Esophagus (tissue), 2 donors: ENCODE measurements around the gene ANKRD34B. TPM values are rescaled to one million over a fixed set of nuclear protein-coding genes. Genes with fewer than 3 reads are reported as not detected.

Experiments used
- H3K27ac ChIP-seq, 2 donors: one replicate each; pipeline ENCODE4 v1.5.1; 2013; ENCODE audit warnings: low read depth in 2 of 2, mild to moderate bottlenecking in 2 of 2, inconsistent platforms in 1 of 2, low read length in 1 of 2, moderate library complexity in 1 of 2
- H3K27me3 ChIP-seq, 2 donors: one replicate each; pipeline ENCODE4 v1.6.1; 2013; ENCODE audit warnings: low read length in 2 of 2, control low read depth in 1 of 2, mild to moderate bottlenecking in 1 of 2; ENCODE audit not compliant: insufficient read depth in 2 of 2, control insufficient read depth in 1 of 2
- H3K36me3 ChIP-seq, 2 donors: one replicate each; pipeline ENCODE4 v1.6.1; 2013; ENCODE audit warnings: low read length in 1 of 2; ENCODE audit not compliant: control insufficient read depth in 2 of 2, insufficient read depth in 2 of 2
- H3K4me1 ChIP-seq, 2 donors: one replicate each; pipeline ENCODE4 v1.6.1; 2013; ENCODE audit warnings: low read length in 1 of 2; ENCODE audit not compliant: control insufficient read depth in 2 of 2, insufficient read depth in 2 of 2
- H3K4me3 ChIP-seq, 2 donors: one replicate each; pipeline ENCODE4 v1.5.1; 2013; ENCODE audit warnings: low read length in 2 of 2, mild to moderate bottlenecking in 2 of 2, low read depth in 1 of 2, moderate library complexity in 1 of 2
- H3K9me3 ChIP-seq, 2 donors: one replicate each; pipeline ENCODE4 v1.6.1; 2013; ENCODE audit warnings: mild to moderate bottlenecking in 2 of 2, low read depth in 1 of 2, low read length in 1 of 2, moderate library complexity in 1 of 2; ENCODE audit not compliant: control insufficient read depth in 2 of 2, insufficient read depth in 1 of 2
- WGBS, 2 donors: extraction: QIAGEN DNeasy Blood & Tissue Kit; methylation state at CpG; one replicate each; pipeline ENCODE4 v1.1.7; 2013; 5-methylcytosine and 5-hydroxymethylcytosine counted together
- polyA plus RNA-seq, 2 donors: library from polyadenylated mRNA; stranded (reverse); fragments of 200-250 nt; gene quantifications; one replicate each; pipeline ENCODE4 v1.2.3, GENCODE V29; 2013
- donor health status: healthy with polysubstance abuse.
- donor health status: Bipolar disorder and iron deficiency.

The ANKRD34B gene
- polyA plus RNA-seq, 2 donors: not detected

GRCh38 chr5:80554646-80555045, 15.4 kb downstream of the ANKRD34B start:
- Histone ChIP-seq H3K4me3 (no peak overlapping the region), H3K27ac (no peak overlapping the region), H3K4me1 (no peaks in the 10 kb centered on the region), H3K9me3 (no peaks in the 10 kb centered on the region), H3K27me3 (no peaks in the 10 kb centered on the region), H3K36me3 (no peaks in the 10 kb centered on the region)
- WGBS, 2 donors: 48 to 59% methylated on average over 4 of the region's 4 CpGs

- H3K36me3 ChIP-seq: no peaks in the 10 kb centered on the region
- H3K27ac ChIP-seq: no peak overlapping the region
- H3K27me3 ChIP-seq: no peaks in the 10 kb centered on the region
- no peak overlapping the region for H3K4me3 ChIP-seq
- no peaks in the 10 kb centered on the region for H3K9me3 ChIP-seq
- H3K4me1 ChIP-seq: no peaks in the 10 kb centered on the region
- WGBS, 2 donors: 64 to 69% methylated on average over 3 of the region's 3 CpGs
These were observed 28.7 kb downstream of the ANKRD34B start for GRCh38 chr5:80541392-80541791.

GRCh38 chr5:80540691-80541090, 29.4 kb downstream of the ANKRD34B start:
- Histone ChIP-seq H3K27me3 (no peaks in the 10 kb centered on the region), H3K4me1 (no peaks in the 10 kb centered on the region), H3K9me3 (no peaks in the 10 kb centered on the region), H3K27ac (no peak overlapping the region), H3K4me3 (no peak overlapping the region), H3K36me3 (no peaks in the 10 kb centered on the region)
- 74 to 84% methylated on average over 1 of the region's 1 CpG for WGBS, 2 donors

- Histone ChIP-seq H3K27me3 (no peaks in the 10 kb centered on the region), H3K9me3 (no peaks in the 10 kb centered on the region), H3K27ac (no peak overlapping the region), H3K4me3 (no peak overlapping the region), H3K36me3 (no peaks in the 10 kb centered on the region), H3K4me1 (no peaks in the 10 kb centered on the region)
- 50 to 75% methylated on average over 4 of the region's 4 CpGs for WGBS, 2 donors
These were observed 53.3 kb downstream of the ANKRD34B start for GRCh38 chr5:80516826-80517225.

- no peaks in the 10 kb centered on the region for H3K27me3 ChIP-seq
- no peak overlapping the region for H3K4me3 ChIP-seq
- WGBS, 2 donors: 82 to 83% methylated on average over 4 of the region's 4 CpGs
- no peaks in the 10 kb centered on the region for H3K9me3 ChIP-seq
- no peaks in the 10 kb centered on the region for H3K36me3 ChIP-seq
- H3K27ac ChIP-seq: no peak overlapping the region
- H3K4me1 ChIP-seq: no peaks in the 10 kb centered on the region
These were observed 60.7 kb downstream of the ANKRD34B start for GRCh38 chr5:80509362-80509761.

GRCh38 chr5:80508844-80509243, 61.2 kb downstream of the ANKRD34B start:
- H3K4me1 ChIP-seq: no peaks in the 10 kb centered on the region
- 94 to 95% methylated on average over 6 of the region's 6 CpGs for WGBS, 2 donors
- H3K36me3 ChIP-seq: no peaks in the 10 kb centered on the region
- H3K9me3 ChIP-seq: no peaks in the 10 kb centered on the region
- H3K4me3 ChIP-seq: no peak overlapping the region
- H3K27me3 ChIP-seq: no peaks in the 10 kb centered on the region
- H3K27ac ChIP-seq: no peak overlapping the region

- Histone ChIP-seq H3K27ac (no peak overlapping the region), H3K9me3 (no peaks in the 10 kb centered on the region), H3K36me3 (no peaks in the 10 kb centered on the region), H3K4me1 (no peaks in the 10 kb centered on the region), H3K4me3 (no peak overlapping the region), H3K27me3 (no peaks in the 10 kb centered on the region)
- WGBS, 2 donors: 95 to 97% methylated on average over 3 of the region's 3 CpGs
These were observed 62.4 kb downstream of the ANKRD34B start for GRCh38 chr5:80507663-80508062.

Other genes with a start within 250 kb of the ANKRD34B start
- gene ZFYVE16, start 162.2 kb downstream of the ANKRD34B start, polyA plus RNA-seq: 10 to 100 TPM in 1 of 2 donors, 1 to 10 TPM in 1; 6.9 to 11.9 TPM
- under 1 TPM; 0.67 to 0.83 TPM for gene FAM151B, start 82.2 kb downstream of the ANKRD34B start, polyA plus RNA-seq
- 1 to 10 TPM; 2.7 to 3.6 TPM for gene MSH3, start 84.4 kb upstream of the ANKRD34B start, polyA plus RNA-seq
- gene DHFR, start 84.7 kb upstream of the ANKRD34B start, polyA plus RNA-seq: 10 to 100 TPM in 1 of 2 donors, 1 to 10 TPM in 1; 10.0 to 12.1 TPM